Ascending aorta (tissue), 2 donors: ENCODE measurements around the gene TLL2. TPM values are rescaled to one million over a fixed set of nuclear protein-coding genes. Genes with fewer than 3 reads are reported as not detected.

Source experiments
- DNase-seq, 2 donors: peaks; one replicate each; pipeline ENCODE4 v3.0.0-alpha.2; 2019; ENCODE audit warnings: low spot score in 2 of 2
- H3K27ac ChIP-seq, 2 donors: fragments of 200-600 bp; sonication (generic); one replicate each; pipeline ENCODE4 v1.5.1; 2016 to 2017; ENCODE audit warnings: mild to moderate bottlenecking in 1 of 2
- H3K27me3 ChIP-seq: fragments of 200-600 bp; sonication (generic); one replicate; pipeline ENCODE4 v1.5.1; 2017
- H3K36me3 ChIP-seq, 2 donors: fragments of 200-600 bp; sonication (generic); one replicate each; pipeline ENCODE4 v1.5.1; 2016
- H3K4me1 ChIP-seq, 2 donors: fragments of 200-600 bp; sonication (generic); one replicate each; pipeline ENCODE4 v1.5.1; 2016 to 2017; ENCODE audit warnings: mild to moderate bottlenecking in 1 of 2
- H3K4me3 ChIP-seq, 2 donors: fragments of 200-600 bp; sonication (generic); one replicate each; pipeline ENCODE4 v1.5.1; 2016 to 2017; ENCODE audit warnings: mild to moderate bottlenecking in 1 of 2
- H3K9me3 ChIP-seq, 2 donors: fragments of 200-600 bp; sonication (generic); one replicate each; pipeline ENCODE4 v1.5.1; 2016
- intact Hi-C: fragments of 100-400 bp; cut with DNase I; formaldehyde crosslinking; loops from one replicate; pipeline ENCODE4 v1.15.1; 2023
- total RNA-seq: library from RNA; depleted of rRNA; stranded (reverse); fragments of >200 nt; gene quantifications from one replicate; pipeline ENCODE4 v1.1.0, GENCODE V29; 2016
- TF ChIP-seq, protein P1 (sequence below), 3 experiments: fragments of 200-600 bp in 2 of 3; fragments of 450-650 bp in 1 of 3; sonication (generic) in 2 of 3; IDR thresholded peaks; one replicate each; pipeline ENCODE4 v1.5.1; 2016 to 2019; ENCODE audit warnings: antibody characterized with exemption in 3 of 3, mild to moderate bottlenecking in 1 of 3, moderate library complexity in 1 of 3

TLL2 gene
- total RNA-seq, 1 donor from 2014 or later: not detected

DNA sequence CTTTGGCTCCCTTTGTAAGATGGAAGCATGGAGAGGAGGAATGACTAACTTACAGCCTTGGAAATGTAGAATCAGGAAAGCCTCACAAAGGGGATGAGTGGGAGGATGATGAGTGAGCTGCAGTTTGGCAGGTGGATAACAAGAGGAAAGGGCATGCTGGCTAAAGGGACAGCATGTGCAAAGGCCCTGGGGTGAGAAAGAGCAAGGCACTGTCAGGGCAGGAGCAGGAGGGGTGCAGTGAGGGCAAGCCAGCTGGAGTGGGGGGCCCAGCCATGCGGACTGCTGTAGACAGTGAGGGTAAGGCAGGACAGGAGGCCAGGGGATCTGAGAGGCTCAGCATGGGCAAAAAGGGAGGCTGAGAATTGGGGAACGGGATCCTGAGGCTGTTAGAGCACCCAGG is 20.5 kb downstream of the TLL2 start:
- no peak overlapping the region for H3K4me3 ChIP-seq
- intact Hi-C loops: no loop called here
- DNase-seq: peak in 1 of 2 donors; percentile 27
- H3K27ac ChIP-seq: no peak overlapping the region
- no peaks in the 10 kb centered on the region for H3K36me3 ChIP-seq
- TF ChIP-seq, protein P1, sequence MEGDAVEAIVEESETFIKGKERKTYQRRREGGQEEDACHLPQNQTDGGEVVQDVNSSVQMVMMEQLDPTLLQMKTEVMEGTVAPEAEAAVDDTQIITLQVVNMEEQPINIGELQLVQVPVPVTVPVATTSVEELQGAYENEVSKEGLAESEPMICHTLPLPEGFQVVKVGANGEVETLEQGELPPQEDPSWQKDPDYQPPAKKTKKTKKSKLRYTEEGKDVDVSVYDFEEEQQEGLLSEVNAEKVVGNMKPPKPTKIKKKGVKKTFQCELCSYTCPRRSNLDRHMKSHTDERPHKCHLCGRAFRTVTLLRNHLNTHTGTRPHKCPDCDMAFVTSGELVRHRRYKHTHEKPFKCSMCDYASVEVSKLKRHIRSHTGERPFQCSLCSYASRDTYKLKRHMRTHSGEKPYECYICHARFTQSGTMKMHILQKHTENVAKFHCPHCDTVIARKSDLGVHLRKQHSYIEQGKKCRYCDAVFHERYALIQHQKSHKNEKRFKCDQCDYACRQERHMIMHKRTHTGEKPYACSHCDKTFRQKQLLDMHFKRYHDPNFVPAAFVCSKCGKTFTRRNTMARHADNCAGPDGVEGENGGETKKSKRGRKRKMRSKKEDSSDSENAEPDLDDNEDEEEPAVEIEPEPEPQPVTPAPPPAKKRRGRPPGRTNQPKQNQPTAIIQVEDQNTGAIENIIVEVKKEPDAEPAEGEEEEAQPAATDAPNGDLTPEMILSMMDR (IDR thresholded peaks at IDR 0.05): no peak
- no peaks in the 10 kb centered on the region for H3K27me3 ChIP-seq
- no peaks in the 10 kb centered on the region for H3K9me3 ChIP-seq
- H3K4me1 ChIP-seq: no peaks in the 10 kb centered on the region

DNA sequence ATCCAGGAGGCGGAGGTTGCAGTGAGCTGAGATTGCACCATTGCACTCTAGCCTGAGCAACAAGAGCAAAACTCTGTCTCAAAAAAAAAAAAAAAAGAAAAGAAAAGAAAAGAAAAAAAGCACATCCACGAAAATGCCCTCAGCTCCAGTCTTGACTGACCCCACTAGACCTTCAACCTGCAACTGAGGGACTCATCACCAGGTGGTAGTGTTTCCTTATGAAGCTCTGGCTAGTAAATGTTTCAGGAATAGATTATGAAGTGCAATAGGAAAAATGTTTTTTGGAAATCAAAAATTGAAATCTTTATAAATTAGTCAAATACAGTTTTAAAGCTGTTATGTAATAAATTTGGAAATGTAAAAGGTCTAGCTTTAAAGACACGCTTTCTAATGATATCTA is 22.4 kb downstream of the TLL2 start:
- peak in 1 of 2 donors; percentile 12 for DNase-seq
- Histone ChIP-seq H3K9me3 (no peaks in the 10 kb centered on the region), H3K36me3 (no peaks in the 10 kb centered on the region), H3K27ac (no peak overlapping the region), H3K4me3 (no peak overlapping the region), H3K4me1 (no peaks in the 10 kb centered on the region), H3K27me3 (no peaks in the 10 kb centered on the region)
- TF ChIP-seq, protein P1 (IDR thresholded peaks at IDR 0.05): no peak
- intact Hi-C loops: no loop called here

DNA sequence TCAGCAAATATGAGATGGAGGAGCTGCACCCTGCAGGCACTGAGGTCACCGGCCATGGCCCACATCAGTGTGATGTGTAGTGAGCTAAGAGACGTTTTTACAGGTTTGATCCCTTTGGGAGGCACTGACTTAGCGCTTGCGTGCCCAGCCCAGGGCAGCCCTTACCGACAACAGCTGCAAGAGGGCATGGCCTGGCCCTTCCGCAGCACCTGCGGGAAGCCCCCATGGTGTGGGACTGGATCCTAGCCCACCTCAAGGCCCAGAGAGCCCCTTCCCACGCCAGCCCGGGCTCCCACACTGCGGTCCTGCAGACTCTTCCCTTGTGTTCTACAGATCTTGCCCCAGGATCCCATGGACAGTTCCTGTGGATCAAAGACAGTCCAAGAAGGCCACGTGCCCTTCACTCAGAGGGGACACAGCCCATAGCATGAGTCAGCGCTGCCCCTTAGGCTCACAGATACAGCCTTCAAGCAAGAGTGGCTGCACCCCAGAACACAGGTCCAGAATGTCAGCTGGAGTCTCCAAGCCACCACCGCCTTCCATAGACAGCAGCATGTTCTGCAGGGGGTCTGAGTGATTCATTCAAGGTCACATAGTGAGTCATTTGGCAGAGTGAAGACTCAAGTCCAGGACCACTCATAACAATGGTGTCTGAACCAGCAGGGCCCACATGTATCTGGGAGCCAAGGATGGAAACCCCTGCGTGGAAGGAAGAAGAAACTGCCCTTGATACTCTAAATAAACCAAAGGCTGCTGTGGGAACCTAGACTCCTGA is 25.4 kb downstream of the TLL2 start:
- H3K4me1 ChIP-seq: no peaks in the 10 kb centered on the region
- H3K36me3 ChIP-seq: no peaks in the 10 kb centered on the region
- H3K9me3 ChIP-seq: no peaks in the 10 kb centered on the region
- H3K27ac ChIP-seq: no peak overlapping the region
- intact Hi-C loops: no loop called here
- H3K27me3 ChIP-seq: no peaks in the 10 kb centered on the region
- TF ChIP-seq, protein P1 (IDR thresholded peaks at IDR 0.05): no peak
- no peak overlapping the region for H3K4me3 ChIP-seq
- DNase-seq: peak in 1 of 2 donors; percentile 18

DNA sequence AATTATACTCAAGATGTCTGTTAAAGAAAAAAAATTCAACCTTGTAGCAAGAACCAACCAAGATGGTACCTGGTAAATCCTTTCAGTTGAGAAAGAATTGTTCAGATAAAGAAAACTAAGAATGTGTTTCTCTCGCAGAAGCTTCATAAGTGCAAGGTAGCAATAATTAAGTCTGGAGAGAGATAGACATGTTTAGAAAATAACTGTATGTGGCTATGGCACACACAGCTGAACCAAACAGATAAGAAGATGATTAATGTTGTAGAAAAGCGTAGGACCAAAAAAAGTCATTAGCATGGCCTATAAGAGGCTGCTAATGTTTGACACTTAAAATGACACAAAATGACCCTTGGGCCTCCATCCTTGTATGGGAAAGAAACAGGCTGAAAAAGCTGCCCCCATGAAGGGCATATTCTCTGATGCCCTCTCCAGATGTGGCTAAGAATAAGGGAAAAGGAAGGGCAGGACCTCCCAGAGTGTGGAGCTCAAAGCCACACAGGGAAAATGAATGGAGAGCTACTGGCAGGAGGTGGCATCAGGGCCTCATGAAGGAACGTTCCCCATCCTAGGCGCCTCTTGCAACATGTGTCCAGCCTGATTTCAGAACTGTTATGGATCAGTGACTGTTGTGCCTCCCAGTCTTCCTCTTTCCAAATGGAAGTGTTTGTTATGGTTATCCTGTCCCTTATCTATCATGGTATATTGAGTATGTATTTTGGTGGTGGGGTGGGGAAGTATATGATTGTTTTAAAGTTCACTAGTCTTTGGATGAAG is 30.7 kb downstream of the TLL2 start:
- TF ChIP-seq, protein P1 (IDR thresholded peaks at IDR 0.05): no peak
- no peaks in the 10 kb centered on the region for H3K27me3 ChIP-seq
- no peak overlapping the region for H3K27ac ChIP-seq
- no peaks in the 10 kb centered on the region for H3K9me3 ChIP-seq
- H3K36me3 ChIP-seq: no peaks in the 10 kb centered on the region
- H3K4me1 ChIP-seq: no peaks in the 10 kb centered on the region
- DNase-seq: no peak
- no peak overlapping the region for H3K4me3 ChIP-seq
- intact Hi-C loops: no loop called here

DNA sequence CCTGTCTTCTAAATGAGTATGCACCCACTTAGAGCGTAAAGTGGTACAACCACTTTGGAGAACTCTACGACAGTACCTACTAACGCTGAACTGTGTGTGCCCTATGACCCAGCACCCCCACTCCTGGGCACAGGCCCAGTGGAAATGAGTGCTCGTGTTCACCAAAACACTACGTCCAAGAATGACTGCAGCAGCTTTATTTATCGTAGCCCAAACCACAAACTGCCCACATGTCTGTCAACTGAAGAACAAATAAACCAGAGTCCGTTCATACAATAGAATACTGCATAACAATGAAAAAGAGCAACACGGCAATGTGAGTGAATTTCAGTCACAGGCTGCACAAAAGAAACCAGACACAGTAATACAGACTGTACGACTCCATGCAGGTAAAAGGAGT is 35.4 kb downstream of the TLL2 start:
- H3K36me3 ChIP-seq: no peaks in the 10 kb centered on the region
- H3K4me3 ChIP-seq: no peak overlapping the region
- no peaks in the 10 kb centered on the region for H3K27me3 ChIP-seq
- TF ChIP-seq, protein P1 (IDR thresholded peaks at IDR 0.05): no peak
- H3K4me1 ChIP-seq: no peaks in the 10 kb centered on the region
- no peak for DNase-seq
- H3K27ac ChIP-seq: no peak overlapping the region
- intact Hi-C loops: no loop called here
- H3K9me3 ChIP-seq: no peaks in the 10 kb centered on the region
